Measurements from ENCODE around the gene SSBP3. TPM values are rescaled to one million over a fixed set of nuclear protein-coding genes. Genes with fewer than 3 reads are reported as not detected.
"Not testable (repeated sequence)": the region's sequence is repeated elsewhere in the genome, so short reads cannot be mapped to it uniquely, and the experiment has no call there.

Gene SSBP3
- polyA plus RNA-seq, 4 donors = 110 to 130 (median 123) TPM

GRCh38 chr1:54355931-54356679 lies 50.1 kb downstream of the SSBP3 start:
- DNase-seq (ENCODE audit: low read depth in 4 of 4, low spot score in 2 of 4) = no peak

- no peak for DNase-seq (ENCODE audit: low read depth in 4 of 4, low spot score in 2 of 4)
These were observed 51.3 kb downstream of the SSBP3 start for GRCh38 chr1:54354899-54355298.

GRCh38 chr1:54353959-54354358 lies 52.2 kb downstream of the SSBP3 start:
- no peak for DNase-seq (ENCODE audit: low read depth in 4 of 4, low spot score in 2 of 4)

GRCh38 chr1:54352755-54353154 lies 53.4 kb downstream of the SSBP3 start:
- no peak for DNase-seq (ENCODE audit: low read depth in 4 of 4, low spot score in 2 of 4)

- DNase-seq (ENCODE audit: low read depth in 4 of 4, low spot score in 2 of 4) = no peak
These were observed 55.8 kb downstream of the SSBP3 start for GRCh38 chr1:54350360-54350759.

GRCh38 chr1:54348700-54349021 lies 57.5 kb downstream of the SSBP3 start:
- DNase-seq (ENCODE audit: low read depth in 4 of 4, low spot score in 2 of 4) = no peak

GRCh38 chr1:54347955-54348699 lies 58.1 kb downstream of the SSBP3 start:
- no peak for DNase-seq (ENCODE audit: low read depth in 4 of 4, low spot score in 2 of 4)

- no peak for DNase-seq (ENCODE audit: low read depth in 4 of 4, low spot score in 2 of 4)
These were observed 58.8 kb downstream of the SSBP3 start for GRCh38 chr1:54347261-54347954.

- not testable (repeated sequence) for DNase-seq (ENCODE audit: low read depth in 4 of 4, low spot score in 2 of 4)
These were observed 60.6 kb downstream of the SSBP3 start for GRCh38 chr1:54345548-54345947.

GRCh38 chr1:54345116-54345515 lies 61.1 kb downstream of the SSBP3 start:
- DNase-seq (ENCODE audit: low read depth in 4 of 4, low spot score in 2 of 4) = no peak

- no peak for DNase-seq (ENCODE audit: low read depth in 4 of 4, low spot score in 2 of 4)
These were observed 63.2 kb downstream of the SSBP3 start for GRCh38 chr1:54342742-54343687.

GRCh38 chr1:54342288-54342687 lies 63.9 kb downstream of the SSBP3 start:
- no peak for DNase-seq (ENCODE audit: low read depth in 4 of 4, low spot score in 2 of 4)

GRCh38 chr1:54341763-54342162 lies 64.4 kb downstream of the SSBP3 start:
- DNase-seq (ENCODE audit: low read depth in 4 of 4, low spot score in 2 of 4) = no peak

- DNase-seq (ENCODE audit: low read depth in 4 of 4, low spot score in 2 of 4) = no peak
These were observed 65.3 kb downstream of the SSBP3 start for GRCh38 chr1:54340878-54341277.

- DNase-seq (ENCODE audit: low read depth in 4 of 4, low spot score in 2 of 4) = no peak
These were observed 65.8 kb downstream of the SSBP3 start for GRCh38 chr1:54340434-54340833.

- DNase-seq (ENCODE audit: low read depth in 4 of 4, low spot score in 2 of 4) = no peak
These were observed 67.1 kb downstream of the SSBP3 start for GRCh38 chr1:54339126-54339525.

GRCh38 chr1:54338464-54338863 lies 67.7 kb downstream of the SSBP3 start:
- DNase-seq (ENCODE audit: low read depth in 4 of 4, low spot score in 2 of 4) = no peak

- DNase-seq (ENCODE audit: low read depth in 4 of 4, low spot score in 2 of 4) = no peak
These were observed 68.3 kb downstream of the SSBP3 start for GRCh38 chr1:54337928-54338327.

GRCh38 chr1:54337034-54337433 lies 69.2 kb downstream of the SSBP3 start:
- no peak for DNase-seq (ENCODE audit: low read depth in 4 of 4, low spot score in 2 of 4)

- no peak for DNase-seq (ENCODE audit: low read depth in 4 of 4, low spot score in 2 of 4)
These were observed 70.1 kb downstream of the SSBP3 start for GRCh38 chr1:54336116-54336515.

- no peak for DNase-seq (ENCODE audit: low read depth in 4 of 4, low spot score in 2 of 4)
These were observed 70.5 kb downstream of the SSBP3 start for GRCh38 chr1:54335755-54336108.

Measured in left renal cortex interstitium (tissue), 4 donors.